Heart left ventricle (tissue), 13 donors: ENCODE measurements around the gene LRRTM2.

Experiments
- CTCF ChIP-seq, 12 donors: fragments of 200-600 bp; sonication (generic) in 4 of 12; IDR thresholded peaks; one replicate each; pipeline versions ENCODE4 v1.5.0 to v1.8.0; 2018 to 2022; ENCODE audit warnings: antibody characterized with exemption in 12 of 12, mild to moderate bottlenecking in 5 of 12
- POLR2A ChIP-seq, 2 donors: fragments of 450-650 bp; IDR thresholded peaks; one replicate each; pipeline ENCODE4 v1.6.1; 2017; ENCODE audit warnings: antibody characterized with exemption in 2 of 2, mild to moderate bottlenecking in 2 of 2, moderate library complexity in 2 of 2
- donor health status: ischemic (EF 13 %, LVEDD 7.1; RV severe dilation, severe dysfunction).
- donor health status: DM: no; HTN: yes; CAD: no.
- donor health status: DM: no; HTN: no; CAD: no.
- donor health status: ischemic (EF 25% LVEDD 6.9; RV normal size, moderate dysfunction).
- donor health status: ischemic (EF 25% LVEDD 5.7; RV mildly dilated, moderate dysfunction).
- donor health status: ischemic (EF 35%, LVEDD 5.7; RV mildly dilated, moderate dysfunction).
- donor health status: nonischemic (EF 11% LVEDD 7.7; RV severe dilation, severe dysfunction).
- donor health status: DM: yes; HTN: yes; CAD: no.
- donor health status: PGD.
- donor health status: ischemic (EF 29% LVEDD 5.4; RV normal size, mild dysfunction).
- donor health status: nonischemic (EF 23%, LVEDD 6.1; RV moderate dilation, normal function).

DNA sequence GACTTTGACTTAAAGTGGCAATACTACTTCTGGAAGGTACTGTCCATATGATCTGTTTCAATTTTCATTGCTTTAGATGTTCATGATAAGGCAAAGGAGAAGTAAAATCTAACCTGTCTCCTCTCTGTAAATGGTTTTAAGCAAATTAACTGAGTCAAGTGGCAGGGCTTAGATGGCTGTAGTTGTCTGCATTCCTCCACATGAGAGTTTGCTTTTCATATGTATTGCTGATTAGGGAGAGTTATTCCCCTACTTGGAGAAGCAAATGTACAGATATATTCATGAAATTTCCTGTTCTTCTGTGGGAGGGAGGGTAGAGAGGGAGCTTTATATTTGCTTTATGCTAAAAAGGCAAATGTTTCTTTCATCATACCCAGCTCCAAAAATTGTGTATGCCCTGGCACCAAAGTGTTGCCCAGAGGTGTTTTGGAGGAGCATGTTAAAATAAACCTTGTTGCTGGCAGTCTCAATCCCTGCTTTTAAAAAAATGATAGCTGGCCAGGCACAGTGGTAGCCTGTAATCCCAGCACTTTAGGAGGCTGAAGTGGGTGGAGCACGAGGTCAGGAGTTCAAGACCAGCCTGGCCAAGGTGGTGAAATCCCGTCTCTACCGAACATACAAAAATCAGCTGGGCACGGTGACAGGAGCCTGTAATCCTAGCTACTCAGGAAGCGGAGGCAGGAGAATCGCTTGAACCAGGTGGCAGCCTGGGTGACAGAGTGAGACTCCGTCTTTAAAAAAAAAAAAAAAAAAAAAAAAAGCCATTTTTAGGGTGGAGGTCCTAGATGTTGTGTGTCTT, 3.5 kb upstream of the LRRTM2 start:
- no peak for TF ChIP-seq POLR2A (IDR thresholded peaks at IDR 0.05)
- TF ChIP-seq CTCF (IDR thresholded peaks at IDR 0.05) = no peak
